ENCODE measurements around the gene CBLL2. TPM values are rescaled to one million over a fixed set of nuclear protein-coding genes. Genes with fewer than 3 reads are reported as not detected.

The CBLL2 gene
- total RNA-seq, 1 experiment from 2014 or later: not detected

DNA sequence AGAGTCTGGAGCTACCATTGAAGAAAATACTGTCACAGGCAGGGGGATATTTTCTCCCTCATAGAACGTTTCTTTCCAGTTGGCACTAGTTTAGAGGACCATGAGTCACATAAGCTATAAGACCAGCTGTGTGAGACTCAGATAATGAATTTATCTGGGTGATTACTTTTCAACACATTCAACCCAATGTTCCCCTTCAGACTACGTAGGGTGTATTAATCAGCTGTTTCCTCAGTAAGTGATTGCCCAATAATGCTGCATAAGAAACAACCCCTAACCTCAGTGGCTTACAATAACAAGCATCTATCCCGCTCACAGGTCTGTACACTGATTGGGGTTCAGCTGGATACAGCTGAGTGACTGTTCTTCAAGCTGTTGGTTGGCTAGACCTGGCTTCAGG is 38.1 kb downstream of the CBLL2 start:
- no peak overlapping the region for H4K8ac ChIP-seq (replicated peaks; ENCODE audit: insufficient read length, low read depth, low read length)
- H4K20me1 ChIP-seq (ENCODE audit: control insufficient read depth, insufficient read depth, insufficient read length): no peaks in the 10 kb centered on the region
- no peak overlapping the region for H2BK12ac ChIP-seq (ENCODE audit: insufficient read length, low read depth, low read length)
- no peak overlapping the region for H3K4me2 ChIP-seq (ENCODE audit: insufficient read depth, insufficient read length, low read length)
- no peaks in the 10 kb centered on the region for H3K79me1 ChIP-seq (ENCODE audit: insufficient read depth, low read depth, low read length, poor library complexity, severe bottlenecking)
- H3K36me3 Mint-ChIP-seq (ENCODE audit: insufficient read depth in 1 of 3, low read depth in 3 of 3): no peaks in the 10 kb centered on the region
- H3K18ac ChIP-seq (ENCODE audit: insufficient read length, low read depth, low read length): no peak overlapping the region
- H4K5ac ChIP-seq (ENCODE audit: insufficient read length, low read depth, low read length): no peak overlapping the region
- H3K4ac ChIP-seq (ENCODE audit: low read depth, low read length): no peak overlapping the region
- H3K23me2 ChIP-seq (ENCODE audit: insufficient read length, low read depth, low read length, poor library complexity, severe bottlenecking): no peaks in the 10 kb centered on the region
- no peak overlapping the region for H2BK120ac ChIP-seq (ENCODE audit: low read depth, low read length, poor library complexity, severe bottlenecking)
- no peak overlapping the region for H2BK5ac ChIP-seq (ENCODE audit: insufficient read length, low read length)
- H3K4me1 Mint-ChIP-seq: peaks cover 20 to 21% of the 10 kb centered on the region in 2 experiments
- DNase-seq: no peak
- H3K56ac ChIP-seq (ENCODE audit: insufficient read length, low read depth, low read length): no peak overlapping the region
- H4K91ac ChIP-seq (ENCODE audit: insufficient read length, low read depth, low read length): no peak overlapping the region
- no CpG with 5 or more reads among the region's 3 CpGs for WGBS (ENCODE audit: extremely low coverage, insufficient read length, low lambda C conversion rate)
- no peaks in the 10 kb centered on the region for H3K27me3 ChIP-seq (ENCODE audit: insufficient read depth, low read length)
- H2AFZ ChIP-seq (ENCODE audit: low read length): no peak overlapping the region
- H3K9me3 ChIP-seq (ENCODE audit: control insufficient read depth, low read depth, low read length): no peaks in the 10 kb centered on the region
- H3K9ac ChIP-seq (ENCODE audit: extremely low read depth, insufficient read length, low read length): no peak overlapping the region
- H3K27ac Mint-ChIP-seq: peak overlapping the region in 1 of 3 experiments; percentile 50; a peak in 1 of 7 replicates
- no peak overlapping the region for H2BK20ac ChIP-seq (ENCODE audit: low read depth, low read length, poor library complexity, severe bottlenecking)
- no peak overlapping the region for H3K14ac ChIP-seq (ENCODE audit: insufficient read depth, low read length)
- peaks cover 3 to 23% of the 10 kb centered on the region in 2 experiments; a peak in 4 of 5 replicates for H3K9me3 Mint-ChIP-seq
- H3K4me1 ChIP-seq (ENCODE audit: insufficient read depth, low read length): peaks cover 5% of the 10 kb centered on the region; the same call in 1 of the 2 replicates
- no peak overlapping the region for H2AK5ac ChIP-seq (ENCODE audit: insufficient read length, low read length)
- no peak overlapping the region for H3K27ac ChIP-seq (ENCODE audit: insufficient read length, low read depth, low read length)
- H2BK15ac ChIP-seq (ENCODE audit: low read depth, low read length): no peak overlapping the region
- H3K79me2 ChIP-seq (ENCODE audit: insufficient read depth, low read length): no peaks in the 10 kb centered on the region
- no peak overlapping the region for H3T11ph ChIP-seq (ENCODE audit: low read length)
- H3K4me3 Mint-ChIP-seq: no peak overlapping the region
- TF ChIP-seq, protein P1, sequence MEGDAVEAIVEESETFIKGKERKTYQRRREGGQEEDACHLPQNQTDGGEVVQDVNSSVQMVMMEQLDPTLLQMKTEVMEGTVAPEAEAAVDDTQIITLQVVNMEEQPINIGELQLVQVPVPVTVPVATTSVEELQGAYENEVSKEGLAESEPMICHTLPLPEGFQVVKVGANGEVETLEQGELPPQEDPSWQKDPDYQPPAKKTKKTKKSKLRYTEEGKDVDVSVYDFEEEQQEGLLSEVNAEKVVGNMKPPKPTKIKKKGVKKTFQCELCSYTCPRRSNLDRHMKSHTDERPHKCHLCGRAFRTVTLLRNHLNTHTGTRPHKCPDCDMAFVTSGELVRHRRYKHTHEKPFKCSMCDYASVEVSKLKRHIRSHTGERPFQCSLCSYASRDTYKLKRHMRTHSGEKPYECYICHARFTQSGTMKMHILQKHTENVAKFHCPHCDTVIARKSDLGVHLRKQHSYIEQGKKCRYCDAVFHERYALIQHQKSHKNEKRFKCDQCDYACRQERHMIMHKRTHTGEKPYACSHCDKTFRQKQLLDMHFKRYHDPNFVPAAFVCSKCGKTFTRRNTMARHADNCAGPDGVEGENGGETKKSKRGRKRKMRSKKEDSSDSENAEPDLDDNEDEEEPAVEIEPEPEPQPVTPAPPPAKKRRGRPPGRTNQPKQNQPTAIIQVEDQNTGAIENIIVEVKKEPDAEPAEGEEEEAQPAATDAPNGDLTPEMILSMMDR (conservative IDR thresholded peaks at IDR 0.05): no peak
- no peaks in the 10 kb centered on the region for H3K27me3 Mint-ChIP-seq (ENCODE audit: low read depth)
- no peak overlapping the region for H3K23ac ChIP-seq (ENCODE audit: insufficient read length, low read depth, low read length)

Data from H9 (cell line).